A549 (cell line): Measurements from ENCODE around the gene TBC1D8.

ENCODE experiments used
- ESRRA ChIP-seq: fragments of 150-350 bp; IDR thresholded peaks from 2 replicates; pipeline ENCODE4 v1.6.1; 2014; ENCODE audit warnings: mild to moderate bottlenecking, low read length, borderline replicate concordance
- TF ChIP-seq, protein P1 (sequence below): fragments of >200 bp; sonication (Bioruptor Twin); formaldehyde crosslinking; IDR thresholded peaks from 3 replicates; pipeline ENCODE4 v1.6.1; 2016

DNA sequence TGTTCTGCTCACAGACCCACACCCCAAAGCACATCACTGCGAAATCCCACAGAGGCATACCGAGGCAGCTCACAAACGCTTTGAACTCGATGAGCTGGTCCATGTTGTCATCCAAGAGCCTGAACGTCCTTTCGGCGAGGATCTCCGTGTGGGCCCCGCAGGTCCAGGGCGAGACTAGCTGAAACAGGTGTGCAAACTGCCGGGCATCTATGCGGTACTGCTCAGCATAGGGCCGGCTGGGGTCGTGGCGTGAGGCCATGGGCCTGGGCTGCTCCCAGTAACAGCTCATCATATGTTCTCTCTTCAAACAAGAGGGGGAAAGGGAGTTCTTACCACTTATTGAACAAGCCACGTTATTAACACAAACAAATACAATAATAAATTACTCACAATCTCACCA, 129.0 kb downstream of the TBC1D8 start:
- TF ChIP-seq, protein P1, sequence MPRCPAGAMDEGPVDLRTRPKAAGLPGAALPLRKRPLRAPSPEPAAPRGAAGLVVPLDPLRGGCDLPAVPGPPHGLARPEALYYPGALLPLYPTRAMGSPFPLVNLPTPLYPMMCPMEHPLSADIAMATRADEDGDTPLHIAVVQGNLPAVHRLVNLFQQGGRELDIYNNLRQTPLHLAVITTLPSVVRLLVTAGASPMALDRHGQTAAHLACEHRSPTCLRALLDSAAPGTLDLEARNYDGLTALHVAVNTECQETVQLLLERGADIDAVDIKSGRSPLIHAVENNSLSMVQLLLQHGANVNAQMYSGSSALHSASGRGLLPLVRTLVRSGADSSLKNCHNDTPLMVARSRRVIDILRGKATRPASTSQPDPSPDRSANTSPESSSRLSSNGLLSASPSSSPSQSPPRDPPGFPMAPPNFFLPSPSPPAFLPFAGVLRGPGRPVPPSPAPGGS, result no peak
- no peak for TF ChIP-seq ESRRA
